CD1c-positive myeloid dendritic cell (primary cell): ENCODE results near the gene UBE4B.

ENCODE experiments used
- DNase-seq: peaks from one replicate; pipeline ENCODE4 v3.0.0-alpha.2; 2016; ENCODE audit errors: extremely low spot score

Gene UBE4B

GRCh38 chr1:10114746-10115145 lies 82.0 kb downstream of the UBE4B start:
- no peak for DNase-seq

DNA sequence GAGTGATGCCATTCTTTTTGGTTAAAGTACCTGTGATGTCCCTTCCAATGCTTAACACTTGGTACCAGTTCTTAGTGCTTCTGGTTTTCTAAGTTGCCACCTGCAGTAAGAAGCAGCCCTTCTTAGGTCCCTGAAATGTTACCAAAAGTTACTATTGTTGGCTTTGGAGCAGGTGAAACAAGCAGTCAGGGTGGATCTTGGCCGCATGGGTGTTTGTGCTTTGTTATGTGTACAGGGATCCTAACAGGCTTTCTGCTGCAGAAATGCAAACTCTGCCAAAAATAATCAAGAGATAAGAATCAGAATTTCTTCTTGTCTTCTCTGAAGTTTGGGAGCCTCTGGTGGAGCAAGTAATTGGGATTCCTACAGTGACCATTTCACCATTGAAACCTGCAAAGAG lies 84.4 kb downstream of the UBE4B start:
- no peak for DNase-seq

DNA sequence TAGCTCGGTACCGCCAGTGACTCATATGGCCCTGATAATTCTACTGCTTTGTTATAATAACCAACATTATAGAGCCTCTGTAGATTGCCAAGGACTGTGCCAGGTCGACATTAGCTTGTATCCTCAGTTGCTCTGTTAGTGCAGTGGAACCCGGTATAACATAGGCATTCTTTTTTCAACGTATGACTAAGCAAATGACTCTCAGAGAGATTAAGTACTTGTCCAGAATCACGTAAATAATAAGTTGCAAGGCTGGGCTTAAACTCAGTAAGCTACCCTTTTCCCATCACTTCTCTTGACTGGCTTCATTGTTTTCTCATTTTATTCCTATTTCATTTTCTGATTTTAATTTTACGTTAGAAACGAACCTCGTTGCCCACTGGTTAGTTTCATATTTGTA lies 85.1 kb downstream of the UBE4B start:
- no peak for DNase-seq

DNA sequence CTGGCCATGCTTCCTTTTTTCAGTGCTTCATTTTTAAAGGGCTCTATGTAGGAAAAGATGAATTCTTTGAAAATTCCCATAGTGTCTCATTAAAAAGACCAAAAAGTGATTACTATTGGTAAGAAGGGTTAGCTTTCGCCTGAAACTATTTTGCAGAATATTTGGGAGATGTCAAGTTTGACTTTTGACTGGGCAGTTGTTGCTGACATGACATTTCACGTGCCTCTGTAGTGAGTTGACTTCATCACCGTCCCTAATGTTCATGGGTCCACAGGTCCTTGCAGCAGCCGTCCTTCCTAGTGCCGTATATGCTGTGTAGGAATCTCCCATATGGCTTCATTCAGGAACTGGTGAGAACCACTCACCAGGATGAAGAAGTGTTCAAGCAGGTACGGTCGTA lies 88.9 kb downstream of the UBE4B start:
- no peak for DNase-seq

DNA sequence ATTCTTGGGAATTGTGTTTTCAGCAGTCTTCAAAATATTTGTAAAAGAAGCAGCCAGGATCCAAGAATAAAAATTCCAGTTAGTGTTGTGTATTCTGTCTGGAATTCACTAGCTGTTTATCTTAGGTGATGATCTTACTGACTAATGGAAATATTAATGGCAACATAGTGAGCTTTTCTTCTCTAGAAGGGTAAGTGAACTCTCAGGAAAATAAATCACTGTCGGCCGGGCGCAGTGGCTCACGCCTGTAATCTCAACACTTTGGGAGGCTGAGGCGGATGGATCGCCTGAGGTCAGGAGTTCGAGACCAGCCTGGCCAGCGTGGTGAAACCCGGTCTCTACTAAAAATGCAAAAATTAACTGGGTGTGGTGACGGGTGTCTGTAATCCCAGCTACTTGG lies 90.2 kb downstream of the UBE4B start:
- no peak for DNase-seq

DNA sequence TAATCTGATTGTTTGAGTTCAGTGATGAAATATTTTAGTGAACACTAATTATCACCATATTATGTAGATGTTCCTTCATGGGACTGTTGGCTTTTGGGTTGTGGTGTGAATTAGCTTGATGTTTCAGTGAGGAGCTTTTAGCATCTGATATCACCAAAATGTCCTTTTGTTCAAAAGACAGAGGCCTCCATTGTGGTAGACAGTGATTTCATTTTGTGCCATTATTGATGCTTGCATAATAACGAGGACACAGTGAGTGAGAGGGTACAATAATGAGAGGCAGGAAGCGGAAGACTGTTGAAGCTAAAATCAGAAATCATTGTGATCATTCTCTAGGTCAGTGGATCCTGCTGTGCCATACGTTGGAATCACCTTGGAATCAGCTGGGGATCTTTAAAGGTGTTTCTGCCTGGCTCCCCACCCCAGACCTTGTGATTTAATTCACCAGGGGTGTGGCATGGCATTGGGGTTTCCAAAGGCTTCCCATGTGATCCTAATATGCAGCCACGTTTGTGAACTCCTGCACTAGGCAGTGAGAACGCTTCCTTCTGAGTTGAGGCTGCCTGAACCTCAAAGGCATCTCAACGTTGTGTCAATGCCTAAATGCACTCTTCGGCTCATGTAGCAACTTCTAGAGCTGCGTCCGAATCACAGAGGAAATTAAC lies 95.5 kb downstream of the UBE4B start:
- no peak for DNase-seq

DNA sequence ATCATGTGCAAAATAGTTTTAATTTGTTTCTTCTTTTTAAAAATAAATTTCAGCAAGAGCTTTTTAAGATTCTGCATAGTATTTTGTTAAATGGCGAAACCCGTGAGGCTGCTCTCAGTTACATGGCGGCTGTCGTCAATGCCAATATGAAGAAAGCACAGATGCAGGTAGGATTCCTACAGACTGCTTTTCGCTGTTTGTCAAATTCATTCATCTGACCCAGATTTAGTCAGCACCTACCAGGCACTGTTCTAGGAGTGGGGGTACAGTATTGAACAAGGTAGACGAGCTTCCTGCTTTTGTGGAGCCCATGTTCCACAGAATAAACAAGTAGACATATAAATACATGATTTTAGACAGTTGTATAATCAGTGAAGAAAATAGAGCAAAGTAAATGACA lies 99.6 kb downstream of the UBE4B start:
- no peak for DNase-seq

GRCh38 chr1:10132852-10133251 lies 100.1 kb downstream of the UBE4B start:
- DNase-seq: no peak

DNA sequence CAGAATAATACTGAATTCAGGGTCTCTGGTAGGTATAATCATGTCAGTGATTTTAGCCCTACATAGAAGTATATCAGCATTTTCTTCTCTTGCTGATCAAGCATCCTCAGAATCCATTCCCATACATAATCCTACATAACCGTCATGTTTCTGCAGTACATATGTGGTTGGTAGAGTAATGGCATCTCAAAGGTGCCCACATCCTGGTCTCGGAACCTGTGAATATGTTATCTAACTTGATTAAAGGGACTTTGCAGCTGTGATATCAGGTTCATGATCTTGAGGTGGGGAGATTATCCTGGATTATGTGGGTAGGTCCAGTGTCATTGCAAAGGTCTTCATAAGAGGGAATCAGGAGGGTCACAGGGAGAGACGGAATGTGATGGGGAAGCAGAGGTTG lies 108.2 kb downstream of the UBE4B start:
- no peak for DNase-seq

DNA sequence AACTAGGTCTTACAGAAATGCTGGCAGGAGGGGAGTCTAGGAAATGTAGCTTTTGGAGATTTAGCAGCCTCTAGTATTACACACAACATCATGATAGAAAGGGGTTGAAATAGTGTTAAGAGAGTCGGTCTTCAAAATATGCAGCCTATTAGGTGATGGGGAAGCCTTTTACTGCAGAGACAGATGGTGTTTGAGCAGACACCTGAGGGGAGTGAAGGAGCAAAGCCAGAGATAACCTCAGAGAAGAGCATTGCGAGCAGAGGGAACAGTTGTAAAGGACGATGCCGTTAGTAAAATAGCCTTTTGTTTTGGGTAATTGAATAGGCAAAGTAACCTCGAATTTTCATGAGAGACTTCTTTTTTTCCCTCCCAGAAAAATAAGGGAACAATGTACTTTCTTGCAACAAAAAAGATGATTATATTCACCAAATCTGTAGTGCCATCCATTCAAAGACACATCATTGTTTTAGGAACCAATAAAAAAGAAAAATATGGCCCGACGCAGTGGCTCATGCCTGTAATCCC lies 111.3 kb downstream of the UBE4B start:
- no peak for DNase-seq

DNA sequence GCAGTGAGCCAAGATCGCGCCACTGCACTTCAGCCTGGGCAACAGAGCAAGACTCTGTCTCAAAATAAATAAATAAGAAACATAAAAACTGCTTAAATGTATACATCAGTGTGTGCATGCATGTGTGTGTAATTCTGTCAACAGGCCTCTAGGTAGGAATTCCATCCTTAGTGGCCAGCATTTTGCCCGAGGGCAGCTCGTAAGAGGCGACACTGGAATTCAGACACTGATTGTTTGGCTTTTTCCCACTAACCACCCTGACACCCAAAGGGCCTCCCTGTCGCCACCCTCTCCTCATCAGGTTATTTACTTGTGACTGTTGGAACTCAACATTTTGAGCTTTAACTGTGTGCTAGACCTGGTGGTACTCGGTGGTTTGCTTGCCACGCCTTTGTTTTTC lies 113.6 kb downstream of the UBE4B start:
- no peak for DNase-seq

DNA sequence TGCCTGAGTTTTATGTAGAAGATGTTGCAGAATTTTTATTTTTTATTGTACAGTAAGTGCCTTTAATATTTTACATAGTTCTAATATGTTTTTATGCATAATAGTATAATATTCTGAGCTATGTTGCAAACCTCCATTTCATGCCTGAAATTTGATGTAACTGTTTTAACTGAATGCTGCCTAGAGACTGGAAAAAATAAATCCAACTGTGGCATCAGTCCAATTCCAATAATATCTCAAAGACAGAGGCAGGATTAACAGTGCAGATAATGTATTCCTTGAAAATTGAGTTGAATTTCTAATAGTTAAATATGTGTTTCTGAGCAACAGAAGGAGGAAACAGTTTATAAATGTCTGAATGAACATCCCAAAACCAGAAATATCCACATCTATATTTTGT lies 116.5 kb downstream of the UBE4B start:
- DNase-seq: no peak

- peak; percentile 38 for DNase-seq
These were observed 120.0 kb downstream of the UBE4B start for GRCh38 chr1:10152709-10153284.

GRCh38 chr1:10155087-10155712 lies 122.4 kb downstream of the UBE4B start:
- DNase-seq: no peak

- DNase-seq: no peak
These were observed 127.4 kb downstream of the UBE4B start for GRCh38 chr1:10160173-10160572.

GRCh38 chr1:10160907-10161490 lies 128.2 kb downstream of the UBE4B start:
- DNase-seq: no peak

- no peak for DNase-seq
These were observed 129.0 kb downstream of the UBE4B start for GRCh38 chr1:10161541-10162290.

- no peak for DNase-seq
These were observed 136.3 kb downstream of the UBE4B start for GRCh38 chr1:10168912-10169514.

DNA sequence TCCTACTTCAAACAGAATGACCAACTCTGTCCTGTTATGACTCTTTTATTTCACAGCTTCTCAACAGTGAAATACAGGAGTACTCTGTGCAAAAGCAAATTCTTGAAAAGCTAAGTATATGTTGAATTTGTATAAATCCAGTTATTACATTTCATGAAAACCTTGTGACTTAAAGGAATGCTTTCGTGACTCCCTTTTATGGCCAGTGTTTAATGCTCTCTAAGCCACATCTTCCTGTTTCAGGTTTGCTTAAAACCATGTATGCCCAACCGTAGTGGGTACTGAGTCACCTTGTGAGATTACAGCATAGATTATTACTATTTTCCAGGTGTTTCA lies 137.4 kb downstream of the UBE4B start:
- DNase-seq: no peak

GRCh38 chr1:10171105-10171767 lies 138.5 kb downstream of the UBE4B start:
- no peak for DNase-seq

- DNase-seq: no peak
These were observed 139.4 kb downstream of the UBE4B start for GRCh38 chr1:10171995-10172669.
